Activated naive CD8-positive, alpha-beta T cell (primary cell): ENCODE measurements around the gene CUEDC2.

Experiments used
- H3K27ac Mint-ChIP-seq: one replicate; pipeline ENCODE4 v1.8.0; 2021; ENCODE audit warnings: mixed read lengths
- H3K27me3 Mint-ChIP-seq: one replicate; pipeline ENCODE4 v1.8.0; 2021; ENCODE audit warnings: mixed read lengths
- H3K36me3 Mint-ChIP-seq: one replicate; pipeline ENCODE4 v1.8.0; 2021; ENCODE audit warnings: mixed read lengths
- H3K4me1 Mint-ChIP-seq: one replicate; pipeline ENCODE4 v1.8.0; 2021; ENCODE audit warnings: low read depth, mixed read lengths
- H3K4me3 Mint-ChIP-seq: one replicate; pipeline ENCODE4 v1.8.0; 2021; ENCODE audit warnings: mild to moderate bottlenecking, mixed read lengths
- H3K9me3 Mint-ChIP-seq: one replicate; pipeline ENCODE4 v1.8.0; 2021; ENCODE audit warnings: low read depth, mixed read lengths

Gene CUEDC2

GRCh38 chr10:102432162-102432950 lies at the start of gene CUEDC2:
Gene CUEDC2, minus strand, starts transcription at chr10:102432574. Its CDS starts 7,386 bp downstream, at chr10:102425188.
- no peaks in the 10 kb centered on the region for H3K9me3 Mint-ChIP-seq

GRCh38 chr10:102480396-102480795 lies 48.0 kb upstream of the CUEDC2 start:
- Mint-ChIP-seq H3K4me3 (no peak overlapping the region), H3K27ac (no peak overlapping the region), H3K27me3 (no peaks in the 10 kb centered on the region), H3K9me3 (no peaks in the 10 kb centered on the region), H3K36me3 (no peaks in the 10 kb centered on the region), H3K4me1 (peaks cover 15% of the 10 kb centered on the region)

More at GRCh38 chr10:102432162-102432950, at the start of gene CUEDC2:
- Mint-ChIP-seq H3K4me3 (peak within 1 kb of the TSS; percentile 93), H3K36me3 (peaks cover 2% of the 10 kb centered on the region), H3K27ac (peak within 1 kb of the TSS; percentile 90), H3K4me1 (peaks cover 51% of the 10 kb centered on the region), H3K27me3 (no peaks in the 10 kb centered on the region)

DNA sequence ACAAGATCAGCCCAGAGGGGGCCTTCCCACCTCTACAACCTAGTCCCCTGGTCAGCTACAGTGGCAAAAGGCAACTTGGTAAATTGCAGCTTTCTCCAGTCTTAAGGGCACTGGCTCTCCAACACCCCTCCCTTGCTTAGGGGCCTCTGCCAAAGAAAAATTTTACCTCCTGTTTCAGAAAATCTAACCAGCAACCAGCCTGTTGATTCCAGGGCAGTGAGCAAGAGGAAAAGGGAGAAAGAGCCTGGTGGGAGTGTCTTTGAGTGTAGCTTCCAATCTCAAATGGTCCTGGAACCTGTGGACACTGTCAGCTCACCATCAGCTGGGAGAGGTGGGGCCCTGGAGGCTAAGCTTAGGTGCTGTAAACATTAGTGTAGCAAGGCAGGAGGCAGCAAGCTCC lies 47.3 kb upstream of the CUEDC2 start:
- H3K4me3 Mint-ChIP-seq, result no peak overlapping the region
- H3K27ac Mint-ChIP-seq, result no peak overlapping the region
- no peaks in the 10 kb centered on the region for H3K36me3 Mint-ChIP-seq
- no peaks in the 10 kb centered on the region for H3K27me3 Mint-ChIP-seq
- no peaks in the 10 kb centered on the region for H3K9me3 Mint-ChIP-seq
- H3K4me1 Mint-ChIP-seq, result peaks cover 19% of the 10 kb centered on the region

DNA sequence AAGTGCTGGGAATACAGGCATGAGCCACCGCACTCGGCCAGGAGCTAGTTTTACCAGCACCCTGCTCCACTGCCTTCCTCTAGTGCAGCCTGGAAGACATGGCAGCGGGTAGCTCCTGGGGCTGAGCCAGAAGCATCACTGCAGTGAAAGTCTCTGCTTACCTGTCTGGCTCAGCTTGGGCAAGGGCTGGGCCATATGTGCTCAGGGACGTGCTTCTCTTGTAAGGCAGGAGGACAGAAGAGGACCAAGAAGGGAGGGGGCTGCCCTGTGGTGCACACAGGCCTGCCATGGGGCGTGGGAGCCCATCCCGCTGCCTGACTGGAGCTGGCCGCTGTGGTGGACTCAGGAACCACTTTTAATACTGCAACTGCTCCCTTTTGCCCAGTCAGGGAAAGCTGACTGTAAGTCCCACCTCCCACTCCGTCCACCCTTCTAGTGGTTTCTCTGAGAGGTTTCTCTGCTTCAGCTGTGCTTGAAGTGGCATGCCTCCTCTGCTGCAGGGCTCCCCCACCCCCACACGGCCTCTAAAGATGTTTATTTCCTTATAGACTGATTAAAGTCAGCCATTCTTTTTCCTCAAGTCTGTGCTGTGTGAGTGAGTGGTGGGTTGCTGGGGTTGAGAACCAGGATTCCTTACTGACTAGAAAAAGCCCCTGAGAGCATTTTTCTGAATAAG lies 44.2 kb upstream of the CUEDC2 start:
- Mint-ChIP-seq H3K27me3 (no peaks in the 10 kb centered on the region), H3K4me1 (peaks cover 39% of the 10 kb centered on the region), H3K27ac (peak overlapping the region; percentile 83), H3K36me3 (no peaks in the 10 kb centered on the region), H3K9me3 (no peaks in the 10 kb centered on the region), H3K4me3 (no peak overlapping the region)

- H3K27me3 Mint-ChIP-seq, result no peaks in the 10 kb centered on the region
- peaks cover 39% of the 10 kb centered on the region for H3K4me1 Mint-ChIP-seq
- H3K27ac Mint-ChIP-seq, result no peak overlapping the region
- H3K9me3 Mint-ChIP-seq, result no peaks in the 10 kb centered on the region
- H3K4me3 Mint-ChIP-seq, result no peak overlapping the region
- H3K36me3 Mint-ChIP-seq, result no peaks in the 10 kb centered on the region
Observed at GRCh38 chr10:102475451-102476040, 43.2 kb upstream of the CUEDC2 start.

DNA sequence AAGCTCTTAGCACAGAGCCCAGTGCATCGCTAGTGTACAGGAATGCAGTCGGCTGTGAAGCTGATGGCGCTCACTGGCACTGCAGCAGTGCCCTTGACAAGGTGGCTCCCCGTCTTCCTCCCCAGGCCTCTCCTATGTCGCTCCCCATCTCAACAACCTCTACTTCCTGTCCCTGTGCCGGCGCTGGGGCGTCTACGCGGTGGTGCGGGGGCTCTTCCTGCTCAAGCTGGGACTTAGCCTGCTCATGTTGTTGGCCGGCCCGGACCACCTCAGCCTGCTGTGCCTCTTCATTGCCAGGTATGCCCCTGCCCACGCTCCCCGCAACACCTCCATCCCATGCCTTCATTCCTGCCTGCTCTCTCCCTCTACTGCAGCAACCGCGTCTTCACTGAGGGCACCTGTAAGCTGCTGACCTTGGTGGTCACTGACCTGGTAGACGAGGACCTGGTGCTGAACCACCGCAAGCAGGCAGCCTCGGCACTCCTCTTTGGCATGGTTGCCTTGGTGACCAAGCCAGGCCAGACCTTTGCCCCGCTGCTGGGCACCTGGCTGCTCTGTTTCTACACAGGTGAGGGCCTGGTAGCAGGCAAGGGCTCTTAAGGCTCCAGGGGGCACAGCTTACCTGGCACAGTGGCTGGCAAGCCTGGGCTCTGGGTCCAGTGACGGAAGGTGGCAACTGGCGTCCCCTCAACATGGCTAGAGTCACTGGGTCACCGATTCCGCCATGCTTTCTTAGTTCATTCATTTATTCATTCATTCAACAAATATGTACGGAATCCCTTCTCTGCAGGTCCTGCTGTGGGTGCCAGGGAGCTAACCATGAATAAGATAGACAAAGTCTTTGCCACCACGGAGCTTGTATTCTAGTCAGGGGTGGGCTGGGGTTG lies 41.3 kb upstream of the CUEDC2 start:
- H3K36me3 Mint-ChIP-seq, result no peaks in the 10 kb centered on the region
- H3K27me3 Mint-ChIP-seq, result no peaks in the 10 kb centered on the region
- peaks cover 33% of the 10 kb centered on the region for H3K4me1 Mint-ChIP-seq
- peak overlapping the region; percentile 30 for H3K4me3 Mint-ChIP-seq
- H3K9me3 Mint-ChIP-seq, result no peaks in the 10 kb centered on the region
- peak overlapping the region; percentile 91 for H3K27ac Mint-ChIP-seq

- no peak overlapping the region for H3K4me3 Mint-ChIP-seq
Observed at GRCh38 chr10:102470579-102471546, 38.5 kb upstream of the CUEDC2 start.

GRCh38 chr10:102468683-102469082 lies 36.3 kb upstream of the CUEDC2 start:
- Mint-ChIP-seq H3K4me1 (peaks cover 13% of the 10 kb centered on the region), H3K36me3 (no peaks in the 10 kb centered on the region), H3K27me3 (no peaks in the 10 kb centered on the region), H3K27ac (no peak overlapping the region), H3K9me3 (no peaks in the 10 kb centered on the region), H3K4me3 (no peak overlapping the region)

More at GRCh38 chr10:102470579-102471546, 38.5 kb upstream of the CUEDC2 start:
- no peaks in the 10 kb centered on the region for H3K27me3 Mint-ChIP-seq
- H3K9me3 Mint-ChIP-seq, result no peaks in the 10 kb centered on the region
- no peak overlapping the region for H3K27ac Mint-ChIP-seq
- peaks cover 24% of the 10 kb centered on the region for H3K4me1 Mint-ChIP-seq
- no peaks in the 10 kb centered on the region for H3K36me3 Mint-ChIP-seq

DNA sequence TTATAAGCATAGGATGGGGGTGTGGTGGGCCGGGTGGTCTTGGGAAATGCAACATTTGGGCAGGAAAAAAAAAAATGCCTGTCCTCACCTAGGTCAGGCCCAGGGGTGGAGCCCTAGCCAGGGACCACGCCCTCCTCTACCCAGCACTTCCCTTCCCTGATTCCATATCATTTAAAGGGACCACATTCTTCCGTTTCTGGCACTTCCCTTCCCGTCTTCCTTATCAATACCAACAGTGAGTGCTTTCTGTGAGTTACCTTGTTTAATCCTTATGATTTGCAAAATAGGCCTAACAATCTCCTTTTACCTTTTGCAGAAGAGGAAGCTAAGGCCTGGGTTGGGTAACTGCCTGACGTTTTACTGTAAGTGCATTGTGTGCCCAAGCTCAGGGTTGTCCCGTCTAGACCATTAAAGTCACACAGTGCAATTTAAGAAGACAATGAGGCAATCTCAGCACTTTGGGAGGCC lies 35.6 kb upstream of the CUEDC2 start:
- no peaks in the 10 kb centered on the region for H3K27me3 Mint-ChIP-seq
- H3K9me3 Mint-ChIP-seq, result no peaks in the 10 kb centered on the region
- peaks cover 11% of the 10 kb centered on the region for H3K4me1 Mint-ChIP-seq
- H3K27ac Mint-ChIP-seq, result no peak overlapping the region
- no peak overlapping the region for H3K4me3 Mint-ChIP-seq
- no peaks in the 10 kb centered on the region for H3K36me3 Mint-ChIP-seq

GRCh38 chr10:102467318-102467717 lies 34.9 kb upstream of the CUEDC2 start:
- no peak overlapping the region for H3K27ac Mint-ChIP-seq
- no peaks in the 10 kb centered on the region for H3K9me3 Mint-ChIP-seq
- H3K27me3 Mint-ChIP-seq, result no peaks in the 10 kb centered on the region
- H3K4me1 Mint-ChIP-seq, result peaks cover 12% of the 10 kb centered on the region
- H3K36me3 Mint-ChIP-seq, result no peaks in the 10 kb centered on the region
- H3K4me3 Mint-ChIP-seq, result no peak overlapping the region

GRCh38 chr10:102465466-102465865 lies 33.1 kb upstream of the CUEDC2 start:
- no peak overlapping the region for H3K27ac Mint-ChIP-seq
- no peaks in the 10 kb centered on the region for H3K9me3 Mint-ChIP-seq
- no peaks in the 10 kb centered on the region for H3K36me3 Mint-ChIP-seq
- H3K27me3 Mint-ChIP-seq, result no peaks in the 10 kb centered on the region
- peaks cover 28% of the 10 kb centered on the region for H3K4me1 Mint-ChIP-seq
- H3K4me3 Mint-ChIP-seq, result no peak overlapping the region

GRCh38 chr10:102463983-102464382 lies 31.6 kb upstream of the CUEDC2 start:
- no peaks in the 10 kb centered on the region for H3K9me3 Mint-ChIP-seq
- H3K27ac Mint-ChIP-seq, result no peak overlapping the region
- no peak overlapping the region for H3K4me3 Mint-ChIP-seq
- no peaks in the 10 kb centered on the region for H3K36me3 Mint-ChIP-seq
- peaks cover 28% of the 10 kb centered on the region for H3K4me1 Mint-ChIP-seq
- H3K27me3 Mint-ChIP-seq, result no peaks in the 10 kb centered on the region

DNA sequence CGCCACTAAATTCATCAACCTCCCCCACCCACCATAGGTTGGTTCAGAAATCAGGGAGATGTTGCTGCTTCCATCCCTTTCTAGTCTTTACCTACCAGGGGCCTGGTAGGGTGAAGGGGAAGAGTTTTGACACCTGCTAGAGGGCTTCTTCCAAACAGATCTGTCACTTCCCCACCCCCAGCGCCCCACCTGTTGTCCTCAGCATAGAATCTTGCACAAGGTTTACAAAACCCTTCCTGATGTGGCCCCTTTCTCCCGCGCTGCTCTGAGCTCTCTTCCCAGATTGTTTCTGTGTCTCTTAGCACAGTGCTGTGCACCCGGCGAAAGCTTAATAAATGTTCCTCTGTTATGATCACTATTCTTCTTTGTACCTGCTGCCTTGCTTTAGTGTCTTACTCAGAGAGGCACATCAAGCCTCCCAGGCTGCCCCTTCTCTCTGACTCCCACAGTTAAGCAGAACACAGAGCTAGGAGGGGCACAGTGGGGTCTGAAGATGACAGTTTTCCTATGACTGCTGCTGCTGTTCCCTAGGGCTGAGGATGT lies 30.2 kb upstream of the CUEDC2 start:
- no peak overlapping the region for H3K27ac Mint-ChIP-seq
- H3K4me3 Mint-ChIP-seq, result peak overlapping the region; percentile 95
- peaks cover 28% of the 10 kb centered on the region for H3K4me1 Mint-ChIP-seq
- H3K9me3 Mint-ChIP-seq, result no peaks in the 10 kb centered on the region
- H3K36me3 Mint-ChIP-seq, result no peaks in the 10 kb centered on the region
- H3K27me3 Mint-ChIP-seq, result no peaks in the 10 kb centered on the region
